Esophagus squamous epithelium (tissue), 5 donors: ENCODE results near the gene BICD2. TPM values are rescaled to one million over a fixed set of nuclear protein-coding genes. Genes with fewer than 3 reads are reported as not detected.

Experiments used
- DNase-seq: peaks from one replicate; lab custom pipeline; 2025; lab: John Stamatoyannopoulos, UW
- H3K27ac ChIP-seq, 4 donors: fragments of 200-600 bp; sonication (generic); one replicate each; pipeline ENCODE4 v1.5.1; 2016 to 2019; ENCODE audit warnings: mild to moderate bottlenecking in 1 of 4
- H3K27me3 ChIP-seq, 4 donors: fragments of 200-600 bp; sonication (generic); 1 replicate in 3 of 4; 2 replicates in 1 of 4; pipeline versions ENCODE4 v1.5.1 to v1.6.0; 2017 to 2021; ENCODE audit warnings: antibody characterized with exemption in 1 of 4
- H3K36me3 ChIP-seq, 3 donors: fragments of 200-600 bp; sonication (generic); one replicate each; pipeline ENCODE4 v1.5.1; 2016 to 2019
- H3K4me1 ChIP-seq, 3 donors: fragments of 200-600 bp; sonication (generic); one replicate each; pipeline ENCODE4 v1.5.1; 2017 to 2019
- H3K4me3 ChIP-seq, 4 donors: fragments of 200-600 bp; sonication (generic); 1 replicate in 3 of 4; 2 replicates in 1 of 4; pipeline ENCODE4 v1.5.1; 2016 to 2019; ENCODE audit warnings: mild to moderate bottlenecking in 2 of 4, moderate library complexity in 1 of 4
- H3K9me3 ChIP-seq, 3 donors: fragments of 200-600 bp; sonication (generic); one replicate each; pipeline ENCODE4 v1.5.1; 2016 to 2019
- POLR2A ChIP-seq, 4 donors: fragments of 450-650 bp; IDR thresholded peaks; one replicate each; pipeline ENCODE4 v1.6.1; 2017; ENCODE audit warnings: antibody characterized with exemption in 4 of 4, mild to moderate bottlenecking in 4 of 4, moderate library complexity in 3 of 4
- WGBS, 2 donors: methylation state at CpG; one replicate each; pipeline ENCODE4 v1.1.5; 2018; 5-methylcytosine and 5-hydroxymethylcytosine counted together
- intact Hi-C: fragments of 100-400 bp; cut with DNase I; formaldehyde crosslinking; loops from one replicate; pipeline ENCODE4 v1.15.0; 2022
- total RNA-seq, 4 donors: library from RNA; depleted of rRNA; stranded (reverse); fragments of >200 nt; gene quantifications; one replicate each; pipeline ENCODE4 v1.1.0, GENCODE V29; 2016
- TF ChIP-seq, protein P1 (sequence below), 6 experiments: fragments of 450-650 bp in 4 of 6; fragments of 200-600 bp in 2 of 6; sonication (generic) in 2 of 6; IDR thresholded peaks; one replicate each; pipeline ENCODE4 v1.5.1; 2016 to 2019; ENCODE audit warnings: antibody characterized with exemption in 6 of 6, mild to moderate bottlenecking in 4 of 6, moderate library complexity in 4 of 6
- donor health status: DM: yes; HTN: yes; CAD: no.

Gene BICD2
- total RNA-seq, 4 donors from 2014 or later: 81.7 to 116 (median 91.1) TPM

- no peak for DNase-seq
- no peaks in the 10 kb centered on the region for H3K36me3 ChIP-seq
- H3K4me3 ChIP-seq: no peak overlapping the region
- H3K9me3 ChIP-seq: no peaks in the 10 kb centered on the region
- peaks cover 44 to 77% (median 48%) of the 10 kb centered on the region in 3 donors for H3K4me1 ChIP-seq
- TF ChIP-seq POLR2A (IDR thresholded peaks at IDR 0.05): no peak
- TF ChIP-seq, protein P1, sequence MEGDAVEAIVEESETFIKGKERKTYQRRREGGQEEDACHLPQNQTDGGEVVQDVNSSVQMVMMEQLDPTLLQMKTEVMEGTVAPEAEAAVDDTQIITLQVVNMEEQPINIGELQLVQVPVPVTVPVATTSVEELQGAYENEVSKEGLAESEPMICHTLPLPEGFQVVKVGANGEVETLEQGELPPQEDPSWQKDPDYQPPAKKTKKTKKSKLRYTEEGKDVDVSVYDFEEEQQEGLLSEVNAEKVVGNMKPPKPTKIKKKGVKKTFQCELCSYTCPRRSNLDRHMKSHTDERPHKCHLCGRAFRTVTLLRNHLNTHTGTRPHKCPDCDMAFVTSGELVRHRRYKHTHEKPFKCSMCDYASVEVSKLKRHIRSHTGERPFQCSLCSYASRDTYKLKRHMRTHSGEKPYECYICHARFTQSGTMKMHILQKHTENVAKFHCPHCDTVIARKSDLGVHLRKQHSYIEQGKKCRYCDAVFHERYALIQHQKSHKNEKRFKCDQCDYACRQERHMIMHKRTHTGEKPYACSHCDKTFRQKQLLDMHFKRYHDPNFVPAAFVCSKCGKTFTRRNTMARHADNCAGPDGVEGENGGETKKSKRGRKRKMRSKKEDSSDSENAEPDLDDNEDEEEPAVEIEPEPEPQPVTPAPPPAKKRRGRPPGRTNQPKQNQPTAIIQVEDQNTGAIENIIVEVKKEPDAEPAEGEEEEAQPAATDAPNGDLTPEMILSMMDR (IDR thresholded peaks at IDR 0.05): no peak
- intact Hi-C loops: no loop called here
- no peaks in the 10 kb centered on the region for H3K27me3 ChIP-seq
- peak overlapping the region; percentile 47 to 100 (median 74) for H3K27ac ChIP-seq
- WGBS, 2 donors: 55 to 56% methylated on average over 4 of the region's 6 CpGs
Measured at GRCh38 chr9:92761686-92762085, 2.9 kb downstream of the BICD2 start.

DNA sequence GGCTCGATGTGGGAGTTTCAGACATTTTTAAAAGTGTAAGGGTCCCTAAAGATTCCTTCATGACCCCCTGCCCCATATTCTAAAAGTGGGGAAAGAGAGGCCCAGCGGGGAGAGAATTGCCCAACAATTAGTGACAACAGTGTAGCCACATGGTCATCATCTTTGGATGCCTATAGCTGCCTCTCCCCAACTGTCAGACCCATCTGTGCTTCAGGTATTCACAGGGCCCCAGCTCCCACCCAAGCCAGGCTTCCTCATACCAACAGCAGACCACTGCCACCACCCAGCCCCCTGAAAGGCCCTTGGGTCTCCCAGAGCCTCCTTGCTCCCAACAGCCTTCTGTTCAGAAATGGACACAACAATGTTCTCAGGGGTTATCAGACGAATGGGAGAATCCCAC is 4.1 kb downstream of the BICD2 start:
- no peak for TF ChIP-seq POLR2A (IDR thresholded peaks at IDR 0.05)
- TF ChIP-seq, protein P1 (IDR thresholded peaks at IDR 0.05): no peak
- H3K9me3 ChIP-seq: no peaks in the 10 kb centered on the region
- 20 to 25% methylated on average over 3 of the region's 3 CpGs for WGBS, 2 donors
- peaks cover 38 to 79% (median 42%) of the 10 kb centered on the region in 3 donors for H3K4me1 ChIP-seq
- no peaks in the 10 kb centered on the region for H3K27me3 ChIP-seq
- DNase-seq: no peak
- intact Hi-C loops: no loop called here
- H3K36me3 ChIP-seq: peaks cover 0 to 3% (median 0%) of the 10 kb centered on the region in 3 donors
- H3K27ac ChIP-seq: peak overlapping the region; percentile 47 to 100 (median 74)
- H3K4me3 ChIP-seq: no peak overlapping the region

DNA sequence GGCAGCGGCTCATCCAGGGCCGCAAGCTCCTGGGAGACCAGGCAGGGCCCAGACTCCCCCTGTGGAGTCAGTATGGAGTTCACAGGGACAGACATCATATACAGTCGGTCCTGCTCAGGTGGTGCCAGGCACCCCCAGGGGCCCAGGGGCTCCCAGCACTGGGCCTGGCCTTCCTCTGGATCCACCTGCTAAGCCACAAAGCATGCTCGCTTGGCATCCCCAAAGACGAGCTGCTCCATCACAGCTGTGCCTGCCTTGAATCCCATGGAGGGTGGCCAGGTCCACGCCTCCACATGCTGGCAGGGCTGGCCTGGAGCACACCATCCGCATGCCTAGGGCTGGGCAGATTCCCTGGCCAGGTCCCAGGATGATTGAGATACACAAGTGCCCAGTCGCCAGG is 4.6 kb downstream of the BICD2 start:
- Histone ChIP-seq H3K4me1 (peaks cover 38 to 78% (median 41%) of the 10 kb centered on the region in 3 donors), H3K27me3 (no peaks in the 10 kb centered on the region), H3K4me3 (no peak overlapping the region), H3K27ac (peak overlapping the region in 3 of 4 donors; percentile 47 to 100 (median 90)), H3K9me3 (no peaks in the 10 kb centered on the region), H3K36me3 (peaks cover 0 to 4% (median 0%) of the 10 kb centered on the region in 3 donors)
- DNase-seq: no peak
- intact Hi-C loops: no loop called here
- 33 to 40% methylated on average over 1 to 4 of the region's 8 CpGs for WGBS, 2 donors
- TF ChIP-seq, protein P1 (IDR thresholded peaks at IDR 0.05): no peak
- TF ChIP-seq POLR2A (IDR thresholded peaks at IDR 0.05): no peak

- Histone ChIP-seq H3K27ac (peak overlapping the region in 2 of 4 donors; percentile 90 to 100), H3K9me3 (no peaks in the 10 kb centered on the region), H3K4me1 (peaks cover 38 to 78% (median 41%) of the 10 kb centered on the region in 3 donors), H3K4me3 (no peak overlapping the region), H3K27me3 (no peaks in the 10 kb centered on the region), H3K36me3 (peaks cover 0 to 4% (median 0%) of the 10 kb centered on the region in 3 donors)
- no peak for TF ChIP-seq POLR2A (IDR thresholded peaks at IDR 0.05)
- TF ChIP-seq, protein P1 (IDR thresholded peaks at IDR 0.05): no peak
- intact Hi-C loops: no loop called here
- DNase-seq: no peak
- 83% methylated on average over 1 of the region's 2 CpGs; no CpG with 5 or more reads in 1 of the 2 donors for WGBS, 2 donors
Measured at GRCh38 chr9:92759446-92759845, 5.2 kb downstream of the BICD2 start.

DNA sequence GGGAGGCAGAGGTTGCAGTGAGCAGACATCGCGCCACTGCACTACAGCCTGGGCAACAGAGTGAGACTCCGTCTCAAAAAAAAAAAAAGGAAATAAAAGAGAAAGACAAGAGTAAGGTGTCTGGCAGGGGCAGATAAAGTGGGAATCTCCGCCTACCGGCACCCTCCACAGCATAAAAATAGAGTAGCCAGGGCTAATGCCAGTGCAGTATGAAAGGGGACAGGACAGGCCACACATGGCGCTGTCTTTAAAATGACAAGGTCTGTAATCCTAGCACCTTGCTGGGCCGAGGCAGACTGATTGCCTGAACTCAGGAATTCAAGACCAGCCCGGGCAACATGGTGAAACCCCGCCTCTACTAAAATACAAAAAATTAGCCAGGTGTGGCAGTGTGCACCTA is 7.8 kb downstream of the BICD2 start:
- TF ChIP-seq, protein P1 (IDR thresholded peaks at IDR 0.05): no peak
- TF ChIP-seq POLR2A (IDR thresholded peaks at IDR 0.05): no peak
- Histone ChIP-seq H3K27me3 (no peaks in the 10 kb centered on the region), H3K4me3 (no peak overlapping the region), H3K27ac (peak overlapping the region in 3 of 4 donors; percentile 23 to 69 (median 68)), H3K36me3 (peaks cover 0 to 4% (median 0%) of the 10 kb centered on the region in 3 donors), H3K4me1 (peaks cover 29 to 75% (median 37%) of the 10 kb centered on the region in 3 donors), H3K9me3 (no peaks in the 10 kb centered on the region)
- intact Hi-C loops: no loop called here
- no peak for DNase-seq
- WGBS, 2 donors: 77 to 83% methylated on average over 8 to 9 of the region's 9 CpGs
